Muscle of leg (tissue), 11 donors: ENCODE results near the gene ACP4. TPM values are rescaled to one million over a fixed set of nuclear protein-coding genes. Genes with fewer than 3 reads are reported as not detected.

ENCODE experiments used
- DNase-seq: peaks from one replicate; pipeline ENCODE4 v3.0.0; 2013
- H3K27ac ChIP-seq: one replicate; pipeline ENCODE4 v1.5.1; 2013; ENCODE audit warnings: mild to moderate bottlenecking, low read length, control low read depth
- H3K27me3 ChIP-seq: one replicate; pipeline ENCODE4 v1.6.1; 2013; ENCODE audit warnings: low read length; ENCODE audit not compliant: control insufficient read depth, insufficient read depth
- H3K36me3 ChIP-seq: one replicate; pipeline ENCODE4 v1.6.1; 2013; ENCODE audit warnings: low read length; ENCODE audit not compliant: control insufficient read depth, insufficient read depth
- H3K4me1 ChIP-seq: one replicate; pipeline ENCODE4 v1.6.1; 2013; ENCODE audit warnings: low read length; ENCODE audit not compliant: control insufficient read depth, insufficient read depth
- H3K4me3 ChIP-seq: one replicate; pipeline ENCODE4 v1.5.1; 2013; ENCODE audit warnings: low read length, control low read depth
- H3K9me3 ChIP-seq: replicated peaks from 2 replicates; pipeline ENCODE4 v1.6.1; 2013; ENCODE audit warnings: low read depth, low read length; ENCODE audit not compliant: control insufficient read depth
- WGBS: methylation state at CpG from one replicate; pipeline ENCODE4 v1.1.5; 2013; ENCODE audit warnings: missing lambda C conversion rate; ENCODE audit not compliant: insufficient coverage; 5-methylcytosine and 5-hydroxymethylcytosine counted together
- polyA plus RNA-seq, 8 donors: library from polyadenylated mRNA; unstranded; fragments of 120-200 nt; gene quantifications; one replicate each; pipeline versions ENCODE4 v1.2.1 to v1.2.3, GENCODE V29; 2013; ENCODE audit warnings: inconsistent platforms in 1 of 8, low replicate concordance in 1 of 8; ENCODE audit not compliant: insufficient read length in 8 of 8, insufficient read depth in 1 of 8
- total RNA-seq: library from RNA; stranded (reverse); fragments of 120-200 nt; gene quantifications from one replicate; pipeline ENCODE4 v1.2.4, GENCODE V29; 2013

Gene ACP4
- total and polyA plus RNA-seq, 9 donors = 0.15 to 0.16 (median 0.15) TPM; not detected in 6

- Histone ChIP-seq H3K27me3 (peaks cover 61% of the 10 kb centered on the region), H3K4me3 (no peak overlapping the region), H3K4me1 (peaks cover 13% of the 10 kb centered on the region), H3K36me3 (no peaks in the 10 kb centered on the region), H3K9me3 (no peaks in the 10 kb centered on the region), H3K27ac (no peak overlapping the region)
- no peak for DNase-seq
- 59% methylated on average over 4 of the region's 8 CpGs for WGBS
Observed at GRCh38 chr19:50821622-50822021, 31.4 kb downstream of the ACP4 start.

GRCh38 chr19:50822661-50823208 is 32.5 kb downstream of the ACP4 start:
- Histone ChIP-seq H3K9me3 (no peaks in the 10 kb centered on the region), H3K4me3 (no peak overlapping the region), H3K27me3 (peaks cover 54% of the 10 kb centered on the region), H3K36me3 (no peaks in the 10 kb centered on the region), H3K27ac (no peak overlapping the region), H3K4me1 (peaks cover 13% of the 10 kb centered on the region)
- DNase-seq = no peak
- WGBS = 63% methylated on average over 7 of the region's 7 CpGs

GRCh38 chr19:50823389-50824042 is 33.3 kb downstream of the ACP4 start, which contains the start of gene KLK1:
KLK1 (minus strand) TSS chr19:50823787; CDS start chr19:50823748, 39 bp downstream.
- H3K4me1 ChIP-seq = peaks cover 8% of the 10 kb centered on the region
- DNase-seq = no peak
- no peaks in the 10 kb centered on the region for H3K9me3 ChIP-seq
- H3K36me3 ChIP-seq = no peaks in the 10 kb centered on the region
- H3K4me3 ChIP-seq = no peak within 1 kb of the TSS
- H3K27ac ChIP-seq = no peak within 1 kb of the TSS
- 79% methylated on average over 6 of the region's 14 CpGs for WGBS
- peaks cover 46% of the 10 kb centered on the region for H3K27me3 ChIP-seq

GRCh38 chr19:50826492-50827240 is 36.5 kb downstream of the ACP4 start:
- H3K36me3 ChIP-seq = no peaks in the 10 kb centered on the region
- WGBS = 72% methylated on average over 41 of the region's 43 CpGs
- H3K27ac ChIP-seq = no peak overlapping the region
- H3K9me3 ChIP-seq = no peaks in the 10 kb centered on the region
- no peak for DNase-seq
- H3K27me3 ChIP-seq = peaks cover 17% of the 10 kb centered on the region
- no peak overlapping the region for H3K4me3 ChIP-seq
- peaks cover 2% of the 10 kb centered on the region for H3K4me1 ChIP-seq

- H3K4me1 ChIP-seq = peaks cover 2% of the 10 kb centered on the region
- H3K36me3 ChIP-seq = no peaks in the 10 kb centered on the region
- no peak overlapping the region for H3K27ac ChIP-seq
- no peak overlapping the region for H3K4me3 ChIP-seq
- DNase-seq = no peak
- H3K27me3 ChIP-seq = peaks cover 9% of the 10 kb centered on the region
- H3K9me3 ChIP-seq = no peaks in the 10 kb centered on the region
- WGBS = 86% methylated on average over 3 of the region's 14 CpGs
Observed at GRCh38 chr19:50827476-50827875, 37.3 kb downstream of the ACP4 start.

- DNase-seq = no peak
- H3K4me3 ChIP-seq = no peak overlapping the region
- WGBS = 89% methylated on average over 3 of the region's 5 CpGs
- peaks cover 8% of the 10 kb centered on the region for H3K27me3 ChIP-seq
- H3K4me1 ChIP-seq = no peaks in the 10 kb centered on the region
- H3K36me3 ChIP-seq = no peaks in the 10 kb centered on the region
- H3K9me3 ChIP-seq = no peaks in the 10 kb centered on the region
- no peak overlapping the region for H3K27ac ChIP-seq
Observed at GRCh38 chr19:50829801-50830200, 39.6 kb downstream of the ACP4 start.

- Histone ChIP-seq H3K9me3 (no peaks in the 10 kb centered on the region), H3K27ac (no peak overlapping the region), H3K4me1 (peaks cover 3% of the 10 kb centered on the region), H3K36me3 (no peaks in the 10 kb centered on the region), H3K4me3 (no peak overlapping the region), H3K27me3 (peaks cover 14% of the 10 kb centered on the region)
- no peak for DNase-seq
- WGBS = 35% methylated on average over 13 of the region's 17 CpGs
Observed at GRCh38 chr19:50830266-50831025, 40.2 kb downstream of the ACP4 start.

GRCh38 chr19:50831026-50831396 is 40.8 kb downstream of the ACP4 start:
- H3K4me3 ChIP-seq = no peak overlapping the region
- no peaks in the 10 kb centered on the region for H3K9me3 ChIP-seq
- H3K36me3 ChIP-seq = no peaks in the 10 kb centered on the region
- DNase-seq = no peak
- H3K27ac ChIP-seq = no peak overlapping the region
- WGBS = 70% methylated on average over 7 of the region's 7 CpGs
- peaks cover 17% of the 10 kb centered on the region for H3K27me3 ChIP-seq
- peaks cover 7% of the 10 kb centered on the region for H3K4me1 ChIP-seq

- WGBS = 91% methylated on average over 8 of the region's 8 CpGs
- no peak for DNase-seq
- Histone ChIP-seq H3K27me3 (peaks cover 24% of the 10 kb centered on the region), H3K4me3 (no peak overlapping the region), H3K27ac (no peak overlapping the region), H3K9me3 (no peaks in the 10 kb centered on the region), H3K4me1 (peaks cover 10% of the 10 kb centered on the region), H3K36me3 (no peaks in the 10 kb centered on the region)
Observed at GRCh38 chr19:50832666-50833065, 42.5 kb downstream of the ACP4 start.
